Keratinocyte (primary cell): ENCODE results near the gene SUN1. TPM values are rescaled to one million over a fixed set of nuclear protein-coding genes. Genes with fewer than 3 reads are reported as not detected.

Source experiments
- DNase-seq: peaks from one replicate; pipeline ENCODE4 v3.0.0-alpha.2; 2011; ENCODE audit warnings: low read depth, missing footprints, low spot score
- FAIRE-seq: peaks from 2 replicates; lab custom pipeline; 2011; peaks lifted over from hg19 to GRCh38; lab: Jason Lieb, UNC
- H2AFZ ChIP-seq: 2 replicates; pipeline ENCODE4 v1.6.0; 2012; ENCODE audit warnings: low read length, control low read depth, inconsistent platforms; ENCODE audit not compliant: control insufficient read depth
- H3K27ac ChIP-seq: 2 replicates; pipeline ENCODE4 v1.5.1; 2011; ENCODE audit warnings: low read length; ENCODE audit not compliant: control insufficient read depth, insufficient read depth
- H3K27me3 ChIP-seq: 3 replicates; pipeline ENCODE4 v1.6.0; 2011; ENCODE audit warnings: low read length; ENCODE audit not compliant: control insufficient read depth, insufficient read depth; ENCODE audit errors: extremely low read depth
- H3K36me3 ChIP-seq, 2 experiments: 2 replicates in 1 of 2; 3 replicates in 1 of 2; pipeline ENCODE4 v1.5.1; 2011; ENCODE audit warnings: low read length in 2 of 2, mild to moderate bottlenecking in 1 of 2; ENCODE audit not compliant: control insufficient read depth in 2 of 2, insufficient read depth in 2 of 2; ENCODE audit errors: extremely low read depth in 1 of 2
- H3K4me1 ChIP-seq: 3 replicates; pipeline ENCODE4 v1.5.1; 2011; ENCODE audit warnings: low read length; ENCODE audit not compliant: control insufficient read depth, insufficient read depth; ENCODE audit errors: extremely low read depth
- H3K4me2 ChIP-seq: 3 replicates; pipeline ENCODE4 v1.6.0; 2011; ENCODE audit warnings: low read depth, low read length; ENCODE audit not compliant: control insufficient read depth, insufficient read depth; ENCODE audit errors: extremely low read depth
- H3K4me3 ChIP-seq, 3 experiments: fragments of 200-600 bp in 1 of 3; sonication (generic) in 1 of 3; 2 replicates in 2 of 3; 3 replicates in 1 of 3; pipeline ENCODE4 v1.5.1; 2011 to 2016; ENCODE audit warnings: low read length in 3 of 3, mild to moderate bottlenecking in 3 of 3, control low read depth in 2 of 3, inconsistent platforms in 1 of 3, low read depth in 1 of 3, mixed read lengths in 1 of 3, mixed run types in 1 of 3, moderate library complexity in 1 of 3; ENCODE audit not compliant: control insufficient read depth in 2 of 3, insufficient read depth in 2 of 3; ENCODE audit errors: extremely low read depth in 1 of 3
- H3K79me2 ChIP-seq: 2 replicates; pipeline ENCODE4 v1.6.0; 2012; ENCODE audit warnings: low read length; ENCODE audit not compliant: control insufficient read depth, insufficient read depth
- H3K9ac ChIP-seq: 3 replicates; pipeline ENCODE4 v1.6.0; 2011; ENCODE audit warnings: low read length; ENCODE audit not compliant: control insufficient read depth, insufficient read depth; ENCODE audit errors: extremely low read depth
- H3K9me1 ChIP-seq: 3 replicates; pipeline ENCODE4 v1.6.0; 2011; ENCODE audit warnings: low read length; ENCODE audit not compliant: control insufficient read depth, insufficient read depth; ENCODE audit errors: extremely low read depth
- H3K9me3 ChIP-seq: 2 replicates; pipeline ENCODE4 v1.5.1; 2012; ENCODE audit warnings: low read depth, low read length; ENCODE audit not compliant: control insufficient read depth
- H4K20me1 ChIP-seq: 3 replicates; pipeline ENCODE4 v1.6.0; 2011; ENCODE audit warnings: low read length; ENCODE audit not compliant: control insufficient read depth, insufficient read depth; ENCODE audit errors: extremely low read depth
- EZH2 ChIP-seq: IDR thresholded peaks from one replicate; pipeline ENCODE4 v1.6.1; 2012; ENCODE audit warnings: inconsistent platforms, mild to moderate bottlenecking, low read length, moderate library complexity
- dilution Hi-C: fragments of 300-500 bp; cut with MboI; formaldehyde crosslinking; loops from one replicate; pipeline ENCODE4 v1.7.0; 2020; ENCODE audit warnings: low sequenced_read_pairs; ENCODE audit not compliant: extremely low pct_ligation_motif_present
- polyA plus RNA-seq, 5 experiments: library from polyadenylated mRNA; depleted of rRNA in 3 of 5; stranded (reverse) in 3 of 5; stranded (forward) in 1 of 5; unstranded in 1 of 5; fragments of >200 nt; gene quantifications; 1 replicate in 1 of 5; 2 replicates in 3 of 5; 3 replicates in 1 of 5; pipeline versions ENCODE4 v1.2.1 to v1.2.3, GENCODE V29; 2011 to 2012; ENCODE audit warnings: missing spikeins in 2 of 5, low read depth in 1 of 5, low replicate concordance in 1 of 5
- TF ChIP-seq, protein P1 (sequence below), 3 experiments: IDR thresholded peaks in 1 of 3; conservative IDR thresholded peaks in 1 of 3; optimal IDR thresholded peaks in 1 of 3; 2 replicates in 2 of 3; 3 replicates in 1 of 3; pipeline versions ENCODE3 to v1.5.1; 2011; ENCODE audit warnings: low read length in 3 of 3, mild to moderate bottlenecking in 3 of 3, moderate library complexity in 2 of 3, control low read depth in 1 of 3, inconsistent platforms in 1 of 3; ENCODE audit not compliant: insufficient read depth in 2 of 3; ENCODE audit errors: extremely low read depth in 1 of 3

SUN1 gene
- polyA plus RNA-seq, 1 donor (not counting 4 experiments of a cell fraction or from before 2014, with no cell fraction given): 166 TPM

DNA sequence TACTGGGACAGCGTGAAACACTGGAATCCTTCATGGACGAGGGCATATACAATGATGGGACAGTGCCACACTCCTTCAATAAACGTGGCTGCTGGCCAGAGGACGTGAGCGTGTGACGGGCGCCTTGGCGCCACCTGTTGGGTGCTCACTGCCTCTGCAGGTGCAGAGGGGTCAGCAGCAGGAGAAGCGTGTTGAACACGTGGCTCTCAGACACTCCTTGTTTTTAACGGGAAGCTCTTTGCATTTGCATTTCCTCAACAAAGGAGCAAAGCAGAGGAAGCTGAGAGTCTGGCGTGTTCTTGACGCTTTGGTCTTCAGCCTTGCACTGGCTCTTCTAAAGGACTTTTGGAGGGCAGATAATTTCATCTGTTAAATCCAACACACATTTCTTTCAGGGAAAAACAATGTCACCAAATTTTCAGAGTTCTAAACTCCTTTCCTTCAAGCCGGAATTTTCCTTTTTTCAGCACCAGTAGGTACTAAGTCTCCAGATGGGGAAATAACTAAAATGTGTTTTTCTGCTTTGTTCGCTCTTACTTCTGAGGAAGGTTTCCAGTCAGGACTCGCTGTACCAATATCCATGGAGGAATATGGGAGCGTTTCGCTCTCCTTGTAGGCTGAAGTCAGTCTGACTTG, 41.2 kb downstream of the SUN1 start:
- H3K4me1 ChIP-seq: peaks cover 12% of the 10 kb centered on the region
- dilution Hi-C loops: no loop called here
- H2AFZ ChIP-seq: no peak overlapping the region
- no peak for TF ChIP-seq EZH2
- TF ChIP-seq, protein P1, sequence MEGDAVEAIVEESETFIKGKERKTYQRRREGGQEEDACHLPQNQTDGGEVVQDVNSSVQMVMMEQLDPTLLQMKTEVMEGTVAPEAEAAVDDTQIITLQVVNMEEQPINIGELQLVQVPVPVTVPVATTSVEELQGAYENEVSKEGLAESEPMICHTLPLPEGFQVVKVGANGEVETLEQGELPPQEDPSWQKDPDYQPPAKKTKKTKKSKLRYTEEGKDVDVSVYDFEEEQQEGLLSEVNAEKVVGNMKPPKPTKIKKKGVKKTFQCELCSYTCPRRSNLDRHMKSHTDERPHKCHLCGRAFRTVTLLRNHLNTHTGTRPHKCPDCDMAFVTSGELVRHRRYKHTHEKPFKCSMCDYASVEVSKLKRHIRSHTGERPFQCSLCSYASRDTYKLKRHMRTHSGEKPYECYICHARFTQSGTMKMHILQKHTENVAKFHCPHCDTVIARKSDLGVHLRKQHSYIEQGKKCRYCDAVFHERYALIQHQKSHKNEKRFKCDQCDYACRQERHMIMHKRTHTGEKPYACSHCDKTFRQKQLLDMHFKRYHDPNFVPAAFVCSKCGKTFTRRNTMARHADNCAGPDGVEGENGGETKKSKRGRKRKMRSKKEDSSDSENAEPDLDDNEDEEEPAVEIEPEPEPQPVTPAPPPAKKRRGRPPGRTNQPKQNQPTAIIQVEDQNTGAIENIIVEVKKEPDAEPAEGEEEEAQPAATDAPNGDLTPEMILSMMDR (optimal IDR thresholded peaks at IDR 0.05 in 1 of 3, IDR thresholded peaks at IDR 0.05 in 1 of 3, conservative IDR thresholded peaks at IDR 0.05 in 1 of 3; ENCODE audit: extremely low read depth in 1 of 3, insufficient read depth in 2 of 3, low read length in 3 of 3): peak; percentile 94 to 100 (median 99)
- peaks cover 16 to 17% of the 10 kb centered on the region in 2 experiments for H3K36me3 ChIP-seq
- no peaks in the 10 kb centered on the region for H3K9me3 ChIP-seq
- no peak overlapping the region for H3K4me2 ChIP-seq
- H3K9me1 ChIP-seq: no peaks in the 10 kb centered on the region
- H3K79me2 ChIP-seq: peaks cover 15% of the 10 kb centered on the region
- DNase-seq: peak; percentile 50
- peak overlapping the region; percentile 67 for H3K27ac ChIP-seq
- H4K20me1 ChIP-seq: no peaks in the 10 kb centered on the region
- FAIRE-seq: peak; percentile 77
- no peaks in the 10 kb centered on the region for H3K27me3 ChIP-seq
- no peak overlapping the region for H3K4me3 ChIP-seq
- H3K9ac ChIP-seq: no peak overlapping the region

DNA sequence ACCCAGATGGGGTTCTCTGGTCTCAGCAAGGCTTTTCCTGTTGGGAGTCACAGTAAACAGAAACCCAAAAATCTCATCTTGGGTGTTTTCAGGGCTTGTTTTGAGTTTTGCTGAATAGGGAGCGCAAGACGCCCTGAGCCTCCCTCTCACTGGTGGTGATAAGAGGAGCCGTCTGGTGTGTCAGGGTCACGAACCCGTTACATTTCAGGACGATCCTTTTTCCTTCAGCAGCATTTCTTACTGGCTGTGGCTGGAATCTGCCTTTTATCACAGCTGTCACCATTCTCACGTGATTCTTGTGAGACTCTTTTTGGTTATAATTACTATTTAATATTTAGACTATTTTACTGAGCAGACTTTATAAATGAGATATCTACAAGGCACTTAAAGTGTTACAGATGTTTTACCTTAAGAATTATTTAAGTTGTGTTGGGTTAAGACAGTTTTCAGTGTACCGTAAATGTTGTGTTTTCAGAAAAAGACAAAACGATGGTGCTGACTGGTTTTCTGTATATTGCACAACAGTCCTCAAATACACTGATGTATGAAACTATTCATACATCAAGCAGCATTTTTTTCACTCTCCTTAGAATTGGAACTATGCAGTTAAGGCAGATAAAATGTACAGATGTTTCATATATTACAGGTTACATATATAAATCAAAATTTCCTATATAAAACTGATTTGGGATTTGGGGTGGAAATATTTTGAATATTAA, 41.9 kb downstream of the SUN1 start:
- Histone ChIP-seq H4K20me1 (no peaks in the 10 kb centered on the region), H3K4me2 (no peak overlapping the region), H3K79me2 (peaks cover 22% of the 10 kb centered on the region), H3K27me3 (no peaks in the 10 kb centered on the region), H2AFZ (no peak overlapping the region), H3K9me3 (no peaks in the 10 kb centered on the region), H3K27ac (peak overlapping the region; percentile 67), H3K36me3 (peaks cover 16 to 20% of the 10 kb centered on the region in 2 experiments), H3K9me1 (no peaks in the 10 kb centered on the region), H3K9ac (no peak overlapping the region), H3K4me1 (peaks cover 17% of the 10 kb centered on the region), H3K4me3 (no peak overlapping the region)
- TF ChIP-seq EZH2: no peak
- TF ChIP-seq, protein P1 (optimal IDR thresholded peaks at IDR 0.05 in 1 of 3, IDR thresholded peaks at IDR 0.05 in 1 of 3, conservative IDR thresholded peaks at IDR 0.05 in 1 of 3; ENCODE audit: extremely low read depth in 1 of 3, insufficient read depth in 2 of 3, low read length in 3 of 3): no peak
- dilution Hi-C loops: no loop called here
- DNase-seq: no peak
- FAIRE-seq: no peak
